HG03432 (cell line): ENCODE data around the gene MROH2B.

Source experiments
- ATAC-seq: cut with Tn5 transposase; IDR thresholded peaks from one replicate; pipeline ENCODE4 v1.9.1; 2021; ENCODE audit warnings: mild to moderate bottlenecking, moderate library complexity; ENCODE audit not compliant: unreplicated experiment

Gene MROH2B

GRCh38 chr5:41071242-41071641 is at the start of gene MROH2B:
MROH2B (minus strand) TSS chr5:41071342; CDS start chr5:41070852, 490 bp downstream.
- ATAC-seq, result no peak

- no peak for ATAC-seq
Measured at GRCh38 chr5:41120600-41120999, 49.5 kb upstream of the MROH2B start.

- no peak for ATAC-seq
Measured at GRCh38 chr5:41118177-41118576, 47.0 kb upstream of the MROH2B start.

- ATAC-seq, result no peak
Measured at GRCh38 chr5:41115281-41115680, 44.1 kb upstream of the MROH2B start.

GRCh38 chr5:41112486-41113455 is 41.6 kb upstream of the MROH2B start:
- no peak for ATAC-seq

GRCh38 chr5:41109186-41109585 is 38.0 kb upstream of the MROH2B start:
- ATAC-seq, result no peak

GRCh38 chr5:41102341-41102740 is 31.2 kb upstream of the MROH2B start:
- ATAC-seq, result no peak

GRCh38 chr5:41097642-41098041 is 26.5 kb upstream of the MROH2B start:
- ATAC-seq, result no peak

GRCh38 chr5:41095324-41096101 is 24.4 kb upstream of the MROH2B start:
- ATAC-seq, result no peak

- ATAC-seq, result no peak
Measured at GRCh38 chr5:41094871-41095270, 23.7 kb upstream of the MROH2B start.

- ATAC-seq, result no peak
Measured at GRCh38 chr5:41093803-41094202, 22.7 kb upstream of the MROH2B start.

GRCh38 chr5:41087461-41087860 is 16.3 kb upstream of the MROH2B start:
- no peak for ATAC-seq

- no peak for ATAC-seq
Measured at GRCh38 chr5:41083306-41083705, 12.2 kb upstream of the MROH2B start.

GRCh38 chr5:41071975-41072374 is 833 bp upstream of the MROH2B start:
- no peak for ATAC-seq

- no peak for ATAC-seq
Measured at GRCh38 chr5:41067714-41068568, 3.2 kb downstream of the MROH2B start.

- ATAC-seq, result no peak
Measured at GRCh38 chr5:41065691-41066335, 5.3 kb downstream of the MROH2B start.

- no peak for ATAC-seq
Measured at GRCh38 chr5:41057940-41058339, 13.2 kb downstream of the MROH2B start.

- ATAC-seq, result no peak
Measured at GRCh38 chr5:41057231-41057630, 13.9 kb downstream of the MROH2B start.

GRCh38 chr5:41048986-41049385 is 22.2 kb downstream of the MROH2B start:
- no peak for ATAC-seq

GRCh38 chr5:41043109-41043747 is 27.9 kb downstream of the MROH2B start:
- ATAC-seq, result no peak
